Measurements from ENCODE around the gene ANGPTL4. TPM values are rescaled to one million over a fixed set of nuclear protein-coding genes. Genes with fewer than 3 reads are reported as not detected.
"Not testable (repeated sequence)": the region's sequence is repeated elsewhere in the genome, so short reads cannot be mapped to it uniquely, and the experiment has no call there.

ANGPTL4 gene
- total RNA-seq, 1 donor from 2014 or later: 6.3 TPM

DNA sequence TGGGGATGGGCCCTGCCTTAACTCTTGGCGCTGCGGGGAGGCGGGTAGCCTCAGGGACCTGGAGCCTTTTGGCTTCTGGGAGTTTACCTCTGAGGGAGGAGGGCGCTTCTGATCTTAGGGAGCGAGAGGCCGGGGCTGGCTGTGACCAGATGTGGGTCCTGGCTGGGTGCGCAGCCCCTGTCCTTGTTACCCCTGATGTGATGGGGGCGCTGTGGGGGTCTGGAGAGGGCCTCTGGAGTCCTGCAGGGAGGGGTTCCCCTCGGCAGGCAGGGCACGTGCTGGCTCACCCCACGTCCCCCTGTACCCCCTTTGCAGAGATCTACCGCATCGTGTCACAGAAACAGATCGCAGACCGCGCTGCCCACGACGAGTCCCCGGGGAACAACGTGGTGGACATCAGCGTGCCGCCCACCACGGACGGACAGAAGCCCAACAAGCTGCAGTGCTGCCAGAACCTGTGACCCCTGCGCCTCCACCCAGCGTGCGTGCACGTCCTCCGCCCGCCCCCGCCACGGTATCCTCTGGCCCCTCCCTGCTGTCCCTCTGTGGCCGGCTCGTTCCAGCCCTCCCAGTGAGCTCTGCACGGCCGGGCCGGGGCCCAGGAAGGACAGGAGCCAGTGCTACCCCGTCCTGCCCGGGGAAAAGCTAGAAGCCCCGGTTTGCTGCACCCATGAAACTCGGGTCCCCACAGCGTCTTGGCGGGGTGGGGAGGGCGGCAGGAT, 39.3 kb downstream of the ANGPTL4 start:
- TF ChIP-seq, protein P1, sequence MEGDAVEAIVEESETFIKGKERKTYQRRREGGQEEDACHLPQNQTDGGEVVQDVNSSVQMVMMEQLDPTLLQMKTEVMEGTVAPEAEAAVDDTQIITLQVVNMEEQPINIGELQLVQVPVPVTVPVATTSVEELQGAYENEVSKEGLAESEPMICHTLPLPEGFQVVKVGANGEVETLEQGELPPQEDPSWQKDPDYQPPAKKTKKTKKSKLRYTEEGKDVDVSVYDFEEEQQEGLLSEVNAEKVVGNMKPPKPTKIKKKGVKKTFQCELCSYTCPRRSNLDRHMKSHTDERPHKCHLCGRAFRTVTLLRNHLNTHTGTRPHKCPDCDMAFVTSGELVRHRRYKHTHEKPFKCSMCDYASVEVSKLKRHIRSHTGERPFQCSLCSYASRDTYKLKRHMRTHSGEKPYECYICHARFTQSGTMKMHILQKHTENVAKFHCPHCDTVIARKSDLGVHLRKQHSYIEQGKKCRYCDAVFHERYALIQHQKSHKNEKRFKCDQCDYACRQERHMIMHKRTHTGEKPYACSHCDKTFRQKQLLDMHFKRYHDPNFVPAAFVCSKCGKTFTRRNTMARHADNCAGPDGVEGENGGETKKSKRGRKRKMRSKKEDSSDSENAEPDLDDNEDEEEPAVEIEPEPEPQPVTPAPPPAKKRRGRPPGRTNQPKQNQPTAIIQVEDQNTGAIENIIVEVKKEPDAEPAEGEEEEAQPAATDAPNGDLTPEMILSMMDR (IDR thresholded peaks at IDR 0.05): no peak
- intact Hi-C loops (cut with DNase I): no loop called here
- ATAC-seq (no peak), DNase-seq (no peak)
- Histone ChIP-seq H3K4me3 (no peak overlapping the region), H3K27me3 (no peaks in the 10 kb centered on the region), H3K4me1 (no peaks in the 10 kb centered on the region), H3K27ac (no peak overlapping the region), H3K36me3 (peaks cover 62% of the 10 kb centered on the region), H3K9me3 (no peaks in the 10 kb centered on the region)

DNA sequence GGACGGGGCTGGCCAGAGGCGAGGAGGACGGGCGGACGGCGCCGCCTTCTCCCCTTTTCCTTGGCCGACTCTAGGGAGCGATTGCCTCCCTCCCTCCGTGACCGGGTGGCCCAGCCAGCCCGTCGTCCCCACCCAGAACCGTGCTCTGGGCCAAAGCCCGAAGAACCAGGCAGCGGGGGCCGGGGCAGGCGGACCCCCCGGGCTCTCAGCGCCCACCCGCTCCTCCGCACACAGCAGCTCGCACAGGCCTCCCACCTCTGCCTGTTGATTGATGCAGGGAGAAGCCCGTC, 39.8 kb downstream of the ANGPTL4 start:
- intact Hi-C loops (cut with DNase I): no loop called here
- Histone ChIP-seq H3K4me1 (no peaks in the 10 kb centered on the region), H3K27ac (no peak overlapping the region), H3K4me3 (no peak overlapping the region), H3K27me3 (no peaks in the 10 kb centered on the region), H3K36me3 (peaks cover 62% of the 10 kb centered on the region), H3K9me3 (no peaks in the 10 kb centered on the region)
- TF ChIP-seq, protein P1 (IDR thresholded peaks at IDR 0.05): no peak
- no peak for ATAC-seq
- DNase-seq: peak; percentile 50

DNA sequence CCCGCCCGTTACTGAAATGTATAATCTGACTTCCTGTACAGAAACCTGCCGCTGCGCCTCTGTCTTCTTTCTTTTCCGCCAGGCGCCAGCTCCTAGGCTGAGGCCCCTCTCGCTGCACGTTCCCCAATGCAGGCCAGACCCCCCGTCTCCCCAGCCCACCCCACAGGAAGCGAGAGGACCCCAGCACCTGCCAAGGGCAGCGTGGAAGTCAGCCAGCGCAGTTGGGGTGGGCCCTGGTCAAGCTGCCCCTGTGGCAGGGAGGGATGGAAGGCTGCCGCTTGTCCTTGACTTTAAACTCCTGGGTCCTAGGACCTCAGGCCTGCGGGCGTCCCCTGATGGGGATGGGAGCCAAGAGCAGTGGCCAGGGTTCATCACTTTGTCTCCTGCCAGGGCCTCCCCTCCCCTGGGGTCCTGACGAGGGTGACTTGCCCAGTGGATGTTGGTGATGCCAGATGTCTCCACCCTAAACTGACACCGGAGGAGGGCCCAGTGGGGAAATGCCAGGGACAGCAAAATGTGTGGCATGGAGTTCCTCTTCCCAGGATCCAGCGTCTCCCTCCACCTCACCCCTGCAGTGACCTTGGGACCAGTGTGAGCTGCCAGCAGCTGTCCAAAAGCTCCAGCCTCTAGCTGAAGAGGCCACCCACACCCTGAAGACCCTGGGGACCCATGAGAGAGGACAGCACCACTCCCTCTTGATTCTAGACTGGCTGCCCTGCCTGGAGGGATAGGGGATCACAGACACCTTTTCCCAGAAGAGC, 40.6 kb downstream of the ANGPTL4 start:
- Histone ChIP-seq H3K27ac (no peak overlapping the region), H3K9me3 (no peaks in the 10 kb centered on the region), H3K36me3 (peaks cover 57% of the 10 kb centered on the region), H3K4me3 (no peak overlapping the region), H3K4me1 (no peaks in the 10 kb centered on the region), H3K27me3 (no peaks in the 10 kb centered on the region)
- intact Hi-C loops (cut with DNase I): no loop called here
- ATAC-seq (no peak), DNase-seq (peak; percentile 55)
- TF ChIP-seq, protein P1 (IDR thresholded peaks at IDR 0.05): no peak

DNA sequence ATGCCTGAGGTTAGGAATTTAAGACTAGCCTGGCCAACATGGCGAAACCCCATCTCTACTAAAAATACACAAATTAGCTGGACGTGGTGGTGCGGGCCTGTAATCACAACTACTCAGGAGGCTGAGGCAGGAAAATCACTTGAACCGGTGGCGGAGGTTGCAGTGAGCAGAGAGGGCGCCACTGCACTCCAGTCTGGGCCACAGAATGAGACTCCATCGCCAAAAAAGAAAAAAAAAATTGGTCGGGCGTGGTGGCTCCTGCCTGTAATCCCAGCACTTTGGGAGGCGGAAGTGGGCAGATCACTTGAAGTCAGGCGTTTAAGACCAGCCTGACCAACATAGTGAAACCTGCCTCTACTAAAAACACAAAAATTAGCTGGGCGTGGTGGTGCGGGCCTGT, 46.8 kb downstream of the ANGPTL4 start:
- H3K27ac ChIP-seq; H3K27me3 ChIP-seq; H3K4me3 ChIP-seq; intact Hi-C loops (cut with DNase I); DNase-seq; H3K36me3 ChIP-seq; ATAC-seq; H3K9me3 ChIP-seq: not testable (repeated sequence)
- peaks cover 13% of the 10 kb centered on the region for H3K4me1 ChIP-seq

DNA sequence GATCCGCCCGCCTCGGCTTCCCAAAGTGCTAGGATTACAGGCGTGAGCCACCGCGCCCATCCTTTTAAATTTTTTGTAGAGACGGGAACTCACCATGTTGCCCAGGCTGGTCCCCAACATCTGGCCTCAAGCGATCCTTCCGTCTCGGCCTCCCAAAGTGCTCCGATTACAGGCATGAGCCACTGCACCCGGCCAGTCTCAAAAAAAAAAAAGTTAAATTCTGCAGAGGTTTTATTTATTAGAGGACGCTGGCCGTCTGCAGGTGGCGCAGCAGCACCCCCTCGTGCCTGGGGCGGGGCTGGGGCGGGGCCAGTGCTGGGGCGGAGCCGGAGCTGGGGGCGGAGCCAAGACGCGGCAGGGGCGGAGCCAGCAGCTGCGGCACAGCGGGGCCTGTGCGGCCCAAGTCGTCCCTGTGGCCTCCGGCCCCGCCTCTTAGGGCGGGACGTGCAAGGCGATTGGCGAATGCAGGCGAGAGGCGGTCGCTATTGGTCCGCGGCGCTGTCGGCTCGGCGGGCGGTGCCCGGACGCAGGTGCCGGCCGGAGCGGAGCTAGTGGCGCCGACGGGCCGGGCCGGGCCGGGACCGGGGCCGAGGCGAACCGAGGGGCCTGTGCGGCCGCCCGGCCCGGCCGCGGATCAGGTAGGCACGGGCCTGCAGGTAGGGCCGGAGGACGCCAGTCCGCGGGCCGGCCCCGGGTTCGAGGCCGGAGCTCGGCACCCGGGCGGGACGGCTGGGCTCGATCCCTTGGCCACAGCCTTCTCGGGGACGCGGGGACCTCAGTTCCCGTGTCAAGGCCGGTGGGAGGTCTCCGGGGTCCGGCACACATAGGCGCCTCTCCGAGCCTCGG, 49.1 kb downstream of the ANGPTL4 start, which contains the start of gene MARCHF2:
TSS of gene MARCHF2 (plus strand) at position 523 of the 846 bp plus-strand sequence. CDS start 8,536 bp downstream, outside the sequence.
- TF ChIP-seq, protein P1 (IDR thresholded peaks at IDR 0.05): peak; percentile 68
- H3K27ac ChIP-seq: peak within 1 kb of the TSS; percentile 77
- no peaks in the 10 kb centered on the region for H3K9me3 ChIP-seq
- no peaks in the 10 kb centered on the region for H3K36me3 ChIP-seq
- H3K4me3 ChIP-seq: peak within 1 kb of the TSS; percentile 65
- ATAC-seq (peak; percentile 100), DNase-seq (peak; percentile 99)
- H3K4me1 ChIP-seq: peaks cover 24% of the 10 kb centered on the region
- intact Hi-C loops (cut with DNase I): no loop called here
- no peaks in the 10 kb centered on the region for H3K27me3 ChIP-seq
